GM12892 (cell line): ENCODE data around the gene ACSF3.

Source experiments
- POLR2A ChIP-seq: IDR thresholded peaks from 2 replicates; pipeline ENCODE4 v1.6.1; 2011; ENCODE audit warnings: low read depth, low read length, control low read depth
- POLR2AphosphoS5 ChIP-seq: IDR thresholded peaks from 2 replicates; pipeline ENCODE4 v1.6.1; 2011; ENCODE audit warnings: low read depth, low read length, control low read depth
- TAF1 ChIP-seq: IDR thresholded peaks from 2 replicates; pipeline ENCODE4 v1.6.1; 2011; ENCODE audit warnings: low read depth, mild to moderate bottlenecking, control low read depth, low read length, borderline replicate concordance

DNA sequence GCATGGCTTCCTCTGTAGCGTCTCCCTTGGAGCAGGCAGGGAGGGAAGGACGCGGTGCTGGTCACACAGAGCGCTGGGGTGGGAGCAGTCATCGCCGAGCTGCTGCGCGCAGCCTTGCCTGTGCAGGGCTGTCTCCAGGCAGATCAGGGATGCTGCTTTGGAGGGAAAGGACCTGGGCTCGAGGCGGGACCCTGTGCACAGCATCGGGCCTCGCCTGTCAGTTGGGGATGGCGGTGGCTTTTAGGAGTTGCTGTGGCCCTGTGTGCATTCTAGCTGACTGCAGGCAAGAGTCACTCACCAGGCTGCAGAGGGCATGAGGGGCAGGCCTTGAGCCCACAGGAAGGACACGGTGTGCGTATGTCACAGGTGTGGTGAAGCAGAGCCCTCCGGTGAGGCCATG lies 10.1 kb downstream of the ACSF3 start:
- TF ChIP-seq POLR2A (no peak), TAF1 (no peak), POLR2AphosphoS5 (no peak)
